Heart left ventricle (tissue), 13 donors: ENCODE data around the gene LRP5.

ENCODE experiments used
- POLR2A ChIP-seq, 2 donors: fragments of 450-650 bp; IDR thresholded peaks; one replicate each; pipeline ENCODE4 v1.6.1; 2017; ENCODE audit warnings: antibody characterized with exemption in 2 of 2, mild to moderate bottlenecking in 2 of 2, moderate library complexity in 2 of 2
- TF ChIP-seq, protein P1 (sequence below), 12 donors: fragments of 200-600 bp; sonication (generic) in 4 of 12; IDR thresholded peaks; one replicate each; pipeline versions ENCODE4 v1.5.0 to v1.8.0; 2018 to 2022; ENCODE audit warnings: antibody characterized with exemption in 12 of 12, mild to moderate bottlenecking in 5 of 12
- donor health status: ischemic (EF 13 %, LVEDD 7.1; RV severe dilation, severe dysfunction).
- donor health status: DM: no; HTN: yes; CAD: no.
- donor health status: DM: no; HTN: no; CAD: no.
- donor health status: ischemic (EF 25% LVEDD 6.9; RV normal size, moderate dysfunction).
- donor health status: ischemic (EF 25% LVEDD 5.7; RV mildly dilated, moderate dysfunction).
- donor health status: ischemic (EF 35%, LVEDD 5.7; RV mildly dilated, moderate dysfunction).
- donor health status: nonischemic (EF 11% LVEDD 7.7; RV severe dilation, severe dysfunction).
- donor health status: DM: yes; HTN: yes; CAD: no.
- donor health status: PGD.
- donor health status: ischemic (EF 29% LVEDD 5.4; RV normal size, mild dysfunction).
- donor health status: nonischemic (EF 23%, LVEDD 6.1; RV moderate dilation, normal function).

DNA sequence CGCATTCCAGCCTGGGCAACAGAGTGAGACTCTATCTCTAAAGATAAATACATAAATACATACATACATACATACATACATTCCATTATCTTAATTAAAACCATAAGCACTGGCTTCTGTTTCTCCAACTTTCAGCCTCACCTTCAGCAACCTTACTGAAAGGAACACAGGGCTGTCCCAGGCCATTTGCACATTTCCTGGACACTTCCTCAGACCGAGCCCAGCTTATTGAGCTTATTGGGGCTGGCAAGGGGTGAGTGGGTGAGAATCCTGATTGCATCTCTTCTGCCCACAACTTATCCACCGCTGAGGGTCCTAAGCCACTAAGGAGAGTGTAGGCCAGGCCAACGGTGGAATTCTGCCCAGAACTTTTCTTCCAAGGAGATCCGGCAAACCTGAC, 16.5 kb upstream of the LRP5 start:
- TF ChIP-seq, protein P1, sequence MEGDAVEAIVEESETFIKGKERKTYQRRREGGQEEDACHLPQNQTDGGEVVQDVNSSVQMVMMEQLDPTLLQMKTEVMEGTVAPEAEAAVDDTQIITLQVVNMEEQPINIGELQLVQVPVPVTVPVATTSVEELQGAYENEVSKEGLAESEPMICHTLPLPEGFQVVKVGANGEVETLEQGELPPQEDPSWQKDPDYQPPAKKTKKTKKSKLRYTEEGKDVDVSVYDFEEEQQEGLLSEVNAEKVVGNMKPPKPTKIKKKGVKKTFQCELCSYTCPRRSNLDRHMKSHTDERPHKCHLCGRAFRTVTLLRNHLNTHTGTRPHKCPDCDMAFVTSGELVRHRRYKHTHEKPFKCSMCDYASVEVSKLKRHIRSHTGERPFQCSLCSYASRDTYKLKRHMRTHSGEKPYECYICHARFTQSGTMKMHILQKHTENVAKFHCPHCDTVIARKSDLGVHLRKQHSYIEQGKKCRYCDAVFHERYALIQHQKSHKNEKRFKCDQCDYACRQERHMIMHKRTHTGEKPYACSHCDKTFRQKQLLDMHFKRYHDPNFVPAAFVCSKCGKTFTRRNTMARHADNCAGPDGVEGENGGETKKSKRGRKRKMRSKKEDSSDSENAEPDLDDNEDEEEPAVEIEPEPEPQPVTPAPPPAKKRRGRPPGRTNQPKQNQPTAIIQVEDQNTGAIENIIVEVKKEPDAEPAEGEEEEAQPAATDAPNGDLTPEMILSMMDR (IDR thresholded peaks at IDR 0.05): no peak
- TF ChIP-seq POLR2A (IDR thresholded peaks at IDR 0.05): no peak
